CD4-positive, alpha-beta T cell (primary cell): ENCODE data around the gene SYT15. TPM values are rescaled to one million over a fixed set of nuclear protein-coding genes. Genes with fewer than 3 reads are reported as not detected.
A peak's percentile ranks its signal among the peaks of the same experiment; 100 is the strongest.

ENCODE experiments used
- ATAC-seq: fragments of 200-7000 bp; cut with Tn5 transposase; one replicate; pipeline ENCODE4 v1.10.0; 2022; ENCODE audit warnings: mild to moderate bottlenecking; ENCODE audit not compliant: poor library complexity
- CTCF ChIA-PET: fragments of 350-600 bp; sonication (Branson Sonifier 250); formaldehyde crosslinking; loops from one replicate; lab custom pipeline; 2021; ENCODE audit warnings: antibody characterized with exemption, inconsistent platforms; lab: Charles Lee
- POLR2A ChIA-PET: fragments of 350-600 bp; sonication (Branson Sonifier 250); formaldehyde crosslinking; loops from one replicate; lab custom pipeline; 2021; ENCODE audit warnings: antibody characterized with exemption, inconsistent platforms; lab: Charles Lee
- DNase-seq, 14 experiments: peaks; one replicate each; pipeline ENCODE4 v3.0.0-alpha.2; 2013 to 2020; ENCODE audit warnings: mixed read lengths in 2 of 14
- H3K27ac ChIP-seq, 2 donors: one replicate each; pipeline versions ENCODE4 v1.5.1 to v1.7.0; 2013; ENCODE audit warnings: low read length in 2 of 2, low read depth in 1 of 2, mild to moderate bottlenecking in 1 of 2
- H3K27me3 ChIP-seq, 2 experiments: 1 replicate in 1 of 2; 2 replicates in 1 of 2; pipeline versions ENCODE4 v1.6.1 to v1.7.0; 2013; ENCODE audit warnings: low read length in 2 of 2, control low read depth in 1 of 2, mild to moderate bottlenecking in 1 of 2, moderate library complexity in 1 of 2; ENCODE audit not compliant: insufficient read depth in 2 of 2, control insufficient read depth in 1 of 2
- H3K36me3 ChIP-seq: one replicate; pipeline ENCODE4 v1.6.1; 2013; ENCODE audit warnings: low read length, control low read depth; ENCODE audit not compliant: insufficient read depth
- H3K4me1 ChIP-seq: one replicate; pipeline ENCODE4 v1.6.1; 2013; ENCODE audit warnings: low read length, control low read depth; ENCODE audit not compliant: insufficient read depth
- H3K4me3 ChIP-seq: one replicate; pipeline ENCODE4 v1.5.1; 2013; ENCODE audit warnings: mild to moderate bottlenecking, low read length, moderate library complexity
- H3K9me3 ChIP-seq, 2 experiments: 1 replicate in 1 of 2; 2 replicates in 1 of 2; pipeline versions ENCODE4 v1.6.1 to v1.7.0; 2013; ENCODE audit warnings: low read length in 2 of 2, mild to moderate bottlenecking in 2 of 2, control low read depth in 1 of 2, moderate library complexity in 1 of 2; ENCODE audit not compliant: control insufficient read depth in 1 of 2, insufficient read depth in 1 of 2
- H3K27ac Mint-ChIP-seq: one replicate; pipeline ENCODE4 v1.8.0; 2020; ENCODE audit warnings: mixed read lengths
- H3K27me3 Mint-ChIP-seq: one replicate; pipeline ENCODE4 v1.8.0; 2021; ENCODE audit warnings: mixed read lengths
- H3K36me3 Mint-ChIP-seq: one replicate; pipeline ENCODE4 v1.8.0; 2021; ENCODE audit warnings: low read depth, mixed read lengths
- H3K4me1 Mint-ChIP-seq: one replicate; pipeline ENCODE4 v1.8.0; 2021; ENCODE audit warnings: low read depth, mixed read lengths
- H3K4me3 Mint-ChIP-seq: one replicate; pipeline ENCODE4 v1.8.0; 2020; ENCODE audit warnings: mild to moderate bottlenecking, mixed read lengths
- H3K9me3 Mint-ChIP-seq: one replicate; pipeline ENCODE4 v1.8.0; 2020; ENCODE audit warnings: mixed read lengths
- intact Hi-C, 2 experiments: fragments of 100-400 bp; cut with DNase I in 1 of 2; cut with micrococcal nuclease in 1 of 2; formaldehyde crosslinking; loops; one replicate each; pipeline versions ENCODE4 v1.15.1 to v1.9.0; 2023 to 2025; cut with DNase I, micrococcal nuclease
- total RNA-seq, 174 experiments: library from RNA in 2 of 174; stranded (reverse) in 2 of 174; gene quantifications; one replicate each; pipeline ENCODE4 v1.2.3 and lab custom pipeline; 2021 to 2026
- TF ChIP-seq, protein P1 (sequence below): fragments of 200-600 bp; IDR thresholded peaks from one replicate; pipeline ENCODE4 v1.8.0; 2022; ENCODE audit warnings: antibody characterized with exemption, mild to moderate bottlenecking

The SYT15 gene
- total RNA-seq, 2 experiments from 2014 or later = 0.17 to 0.77 TPM

DNA sequence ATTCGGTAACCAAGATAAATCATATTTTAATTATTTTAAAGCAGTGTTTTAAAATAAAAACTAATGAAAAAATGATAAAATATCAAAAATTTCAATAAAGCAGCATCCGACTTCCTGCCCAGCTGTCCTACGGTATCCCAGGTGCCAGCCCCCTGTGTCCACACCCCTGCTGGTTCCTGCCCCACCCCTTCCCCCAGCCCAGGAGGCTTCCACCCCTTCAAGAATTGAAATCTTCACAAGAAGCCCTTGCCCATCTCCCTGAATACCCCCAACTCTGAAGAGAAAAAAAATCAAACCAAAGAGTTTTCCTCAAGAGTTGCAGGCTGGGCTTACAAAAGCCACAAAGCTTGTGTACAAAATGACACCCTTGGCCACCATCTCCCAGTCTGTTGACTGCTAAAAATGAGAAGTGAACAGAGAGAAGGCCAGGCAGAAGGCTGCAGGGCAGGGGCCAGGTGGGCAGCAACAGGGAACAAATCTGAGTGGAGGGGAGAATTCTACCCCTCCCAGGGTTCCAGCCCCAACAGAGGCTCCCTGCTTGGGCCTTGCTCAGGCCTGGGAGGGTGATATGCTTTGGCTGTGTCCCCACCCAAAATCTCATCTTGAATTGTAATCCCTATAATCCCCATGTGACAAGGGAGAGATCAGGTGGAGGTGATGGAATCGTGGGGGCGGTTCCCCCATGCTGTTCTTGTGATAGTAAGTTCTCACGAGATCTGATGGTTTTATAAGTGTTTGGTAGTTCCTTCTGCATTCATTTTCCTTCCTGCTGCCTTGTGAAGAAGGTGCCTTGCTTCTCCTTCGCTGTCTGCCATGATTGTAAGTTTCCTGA, 37.0 kb upstream of the SYT15 start:
- Histone ChIP-seq H3K27ac (no peak overlapping the region), H3K36me3 (no peaks in the 10 kb centered on the region), H3K4me1 (no peaks in the 10 kb centered on the region), H3K27me3 (peaks cover 35 to 45% of the 10 kb centered on the region in 2 experiments), H3K4me3 (no peak overlapping the region), H3K9me3 (peaks cover 0 to 5% of the 10 kb centered on the region in 2 experiments)
- H3K27me3 Mint-ChIP-seq = peaks cover 65% of the 10 kb centered on the region
- ATAC-seq (no peak), DNase-seq (peak in 3 of 14 experiments; percentile 2 to 27 (median 4))
- CTCF ChIA-PET = no interaction called here
- H3K27ac Mint-ChIP-seq = no peak overlapping the region
- H3K4me3 Mint-ChIP-seq = no peak overlapping the region
- intact Hi-C loops = no loop called here
- POLR2A ChIA-PET = no interaction called here
- no peaks in the 10 kb centered on the region for H3K9me3 Mint-ChIP-seq
- TF ChIP-seq, protein P1, sequence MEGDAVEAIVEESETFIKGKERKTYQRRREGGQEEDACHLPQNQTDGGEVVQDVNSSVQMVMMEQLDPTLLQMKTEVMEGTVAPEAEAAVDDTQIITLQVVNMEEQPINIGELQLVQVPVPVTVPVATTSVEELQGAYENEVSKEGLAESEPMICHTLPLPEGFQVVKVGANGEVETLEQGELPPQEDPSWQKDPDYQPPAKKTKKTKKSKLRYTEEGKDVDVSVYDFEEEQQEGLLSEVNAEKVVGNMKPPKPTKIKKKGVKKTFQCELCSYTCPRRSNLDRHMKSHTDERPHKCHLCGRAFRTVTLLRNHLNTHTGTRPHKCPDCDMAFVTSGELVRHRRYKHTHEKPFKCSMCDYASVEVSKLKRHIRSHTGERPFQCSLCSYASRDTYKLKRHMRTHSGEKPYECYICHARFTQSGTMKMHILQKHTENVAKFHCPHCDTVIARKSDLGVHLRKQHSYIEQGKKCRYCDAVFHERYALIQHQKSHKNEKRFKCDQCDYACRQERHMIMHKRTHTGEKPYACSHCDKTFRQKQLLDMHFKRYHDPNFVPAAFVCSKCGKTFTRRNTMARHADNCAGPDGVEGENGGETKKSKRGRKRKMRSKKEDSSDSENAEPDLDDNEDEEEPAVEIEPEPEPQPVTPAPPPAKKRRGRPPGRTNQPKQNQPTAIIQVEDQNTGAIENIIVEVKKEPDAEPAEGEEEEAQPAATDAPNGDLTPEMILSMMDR = no peak
- peaks cover 6% of the 10 kb centered on the region for H3K4me1 Mint-ChIP-seq
- H3K36me3 Mint-ChIP-seq = no peaks in the 10 kb centered on the region

DNA sequence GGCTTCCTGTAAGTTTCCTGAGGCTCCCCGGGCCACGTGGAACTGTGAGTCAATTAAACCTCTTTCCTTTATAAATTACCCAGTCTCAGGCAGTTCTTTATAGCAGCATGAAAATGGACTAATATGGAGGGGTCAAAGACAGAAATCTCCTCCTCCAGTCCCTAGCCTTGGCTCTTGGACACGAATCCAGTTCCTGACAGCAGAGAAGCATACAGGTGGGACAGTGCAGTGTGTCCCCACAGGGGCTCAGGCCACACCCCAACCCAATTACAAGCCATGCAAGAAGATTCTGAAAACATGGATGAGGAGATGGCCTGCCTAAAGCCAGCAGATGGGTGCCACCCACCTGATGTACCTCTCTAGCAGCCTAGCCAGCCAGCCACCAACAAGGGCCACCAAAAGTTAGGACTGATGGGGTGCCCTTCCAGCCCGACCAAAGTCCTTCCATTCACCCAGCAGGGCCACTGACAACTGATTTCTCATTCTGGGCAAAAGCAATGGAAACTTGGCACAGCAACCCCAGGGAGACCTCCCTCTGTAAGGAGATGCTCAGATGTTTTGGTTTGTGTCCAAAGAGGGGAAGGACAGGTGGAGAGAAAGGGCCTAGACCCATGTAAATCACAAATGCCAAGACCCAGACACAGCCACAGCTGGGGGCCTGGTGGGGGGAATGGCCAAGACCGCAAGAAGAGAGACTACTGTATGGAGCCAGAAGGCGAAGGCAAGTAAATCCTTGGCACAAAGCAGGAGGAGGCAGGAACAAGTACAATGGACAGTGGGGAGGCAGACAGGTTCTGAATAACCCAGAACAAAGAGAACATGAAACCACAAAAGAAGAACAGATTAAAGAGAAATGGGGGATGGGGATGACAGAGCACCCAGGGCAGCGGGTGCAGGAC, 36.1 kb upstream of the SYT15 start:
- Mint-ChIP-seq H3K27me3 (peaks cover 57% of the 10 kb centered on the region), H3K4me3 (no peak overlapping the region), H3K4me1 (peaks cover 6% of the 10 kb centered on the region), H3K36me3 (no peaks in the 10 kb centered on the region), H3K27ac (no peak overlapping the region), H3K9me3 (no peaks in the 10 kb centered on the region)
- Histone ChIP-seq H3K36me3 (no peaks in the 10 kb centered on the region), H3K27ac (no peak overlapping the region), H3K4me3 (no peak overlapping the region), H3K27me3 (peaks cover 26 to 37% of the 10 kb centered on the region in 2 experiments), H3K9me3 (peaks cover 0 to 5% of the 10 kb centered on the region in 2 experiments), H3K4me1 (no peaks in the 10 kb centered on the region)
- CTCF ChIA-PET = no interaction called here
- no peak for ATAC-seq
- TF ChIP-seq, protein P1 = no peak
- intact Hi-C loops = no loop called here
- peak in 2 of 14 experiments; percentile 2 to 30 for DNase-seq
- POLR2A ChIA-PET = no interaction called here

DNA sequence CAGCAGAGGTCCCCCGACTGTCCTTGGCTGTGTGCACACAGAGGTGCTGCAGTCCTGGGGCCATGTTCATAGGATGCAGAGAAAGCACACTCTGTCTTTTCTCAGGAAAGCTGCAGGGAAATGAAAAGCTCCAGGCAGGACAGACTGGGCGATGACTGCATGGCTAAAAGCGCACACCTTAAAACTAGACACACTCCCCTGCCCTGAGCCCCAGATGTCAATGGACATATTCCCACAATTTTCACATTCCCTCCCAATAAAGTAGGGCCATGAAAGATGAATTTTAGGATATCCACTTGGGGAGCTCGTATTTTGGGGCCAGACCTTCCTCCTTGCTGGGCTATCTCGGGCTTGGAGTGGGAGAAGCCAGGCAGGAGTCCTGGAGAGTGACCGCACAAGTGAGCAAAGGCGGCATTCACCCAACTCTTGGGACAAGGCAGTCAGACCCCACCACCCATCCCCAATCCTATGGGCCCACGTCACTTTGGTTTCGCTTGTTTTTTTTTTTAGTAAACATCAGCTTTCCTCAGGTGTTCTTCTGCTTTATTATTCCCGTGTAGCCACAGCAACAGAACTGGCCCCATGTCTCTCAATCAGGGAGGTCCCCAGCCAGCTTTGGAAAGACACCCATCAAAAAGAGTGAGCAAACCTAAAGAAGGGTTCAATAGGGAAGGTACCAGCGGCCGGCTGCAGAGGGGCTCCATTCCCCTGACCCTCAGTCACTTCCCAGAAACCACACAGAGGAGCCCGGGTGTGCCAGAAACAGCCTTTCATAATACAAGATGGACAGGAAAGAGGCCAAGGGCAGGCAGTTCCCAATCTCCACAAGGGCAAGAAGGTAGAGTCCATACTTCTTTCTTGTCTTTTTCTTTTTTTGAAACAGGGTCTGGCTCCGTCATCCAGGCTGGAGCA, 35.2 kb upstream of the SYT15 start:
- DNase-seq (peak in 3 of 14 experiments; percentile 2 to 27 (median 5)), ATAC-seq (no peak)
- TF ChIP-seq, protein P1 = no peak
- CTCF ChIA-PET = no interaction called here
- H3K27me3 Mint-ChIP-seq = peaks cover 49% of the 10 kb centered on the region
- no peaks in the 10 kb centered on the region for H3K4me1 ChIP-seq
- H3K9me3 ChIP-seq = peaks cover 0 to 5% of the 10 kb centered on the region in 2 experiments
- H3K36me3 ChIP-seq = no peaks in the 10 kb centered on the region
- no peak overlapping the region for H3K4me3 Mint-ChIP-seq
- H3K36me3 Mint-ChIP-seq = no peaks in the 10 kb centered on the region
- H3K27ac ChIP-seq = no peak overlapping the region
- H3K4me3 ChIP-seq = no peak overlapping the region
- H3K4me1 Mint-ChIP-seq = peaks cover 6% of the 10 kb centered on the region
- intact Hi-C loops = no loop called here
- H3K27ac Mint-ChIP-seq = no peak overlapping the region
- H3K9me3 Mint-ChIP-seq = no peaks in the 10 kb centered on the region
- POLR2A ChIA-PET = no interaction called here
- peaks cover 21 to 37% of the 10 kb centered on the region in 2 experiments for H3K27me3 ChIP-seq
